ENCODE measurements around the gene BTBD16. TPM values are rescaled to one million over a fixed set of nuclear protein-coding genes. Genes with fewer than 3 reads are reported as not detected.

BTBD16 gene
- total and polyA plus RNA-seq, 2 of the 13 experiments (the other 11 are each of a cell fraction or from before 2014, with no cell fraction given) = 5.0 to 11.9 TPM

- TF ChIP-seq LRRFIP1 (CRISPR knock-in tag; conservative IDR thresholded peaks at IDR 0.05) (no peak), ZFX (CRISPR knock-in tag; IDR thresholded peaks at IDR 0.05; ENCODE audit: low read depth) (peak; percentile 37; the same call in 1 of the 2 replicates), ZNF281 (CRISPR knock-in tag; IDR thresholded peaks at IDR 0.05; ENCODE audit: borderline replicate concordance) (peak; percentile 29; the same call in 1 of the 2 replicates), XBP1 (CRISPR knock-in tag; IDR thresholded peaks at IDR 0.05) (no peak), ZNF235 (CRISPR knock-in tag; IDR thresholded peaks at IDR 0.05; ENCODE audit: borderline replicate concordance) (no peak), HNF1B (CRISPR knock-in tag; IDR thresholded peaks at IDR 0.05) (peak; percentile 65; the same call in 1 of the 2 replicates), HNF4A (CRISPR knock-in tag; IDR thresholded peaks at IDR 0.05) (0 out of 2 replicates have a peak, but pooled peaks have one; percentile 20), RERE (CRISPR knock-in tag; IDR thresholded peaks at IDR 0.05; ENCODE audit: low read depth) (no peak), ZNF143 (CRISPR knock-in tag; IDR thresholded peaks at IDR 0.05) (no peak)
- TF ChIP-seq, protein P1, sequence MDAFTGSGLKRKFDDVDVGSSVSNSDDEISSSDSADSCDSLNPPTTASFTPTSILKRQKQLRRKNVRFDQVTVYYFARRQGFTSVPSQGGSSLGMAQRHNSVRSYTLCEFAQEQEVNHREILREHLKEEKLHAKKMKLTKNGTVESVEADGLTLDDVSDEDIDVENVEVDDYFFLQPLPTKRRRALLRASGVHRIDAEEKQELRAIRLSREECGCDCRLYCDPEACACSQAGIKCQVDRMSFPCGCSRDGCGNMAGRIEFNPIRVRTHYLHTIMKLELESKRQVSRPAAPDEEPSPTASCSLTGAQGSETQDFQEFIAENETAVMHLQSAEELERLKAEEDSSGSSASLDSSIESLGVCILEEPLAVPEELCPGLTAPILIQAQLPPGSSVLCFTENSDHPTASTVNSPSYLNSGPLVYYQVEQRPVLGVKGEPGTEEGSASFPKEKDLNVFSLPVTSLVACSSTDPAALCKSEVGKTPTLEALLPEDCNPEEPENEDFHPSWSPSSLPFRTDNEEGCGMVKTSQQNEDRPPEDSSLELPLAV (CRISPR knock-in tag; conservative IDR thresholded peaks at IDR 0.05; ENCODE audit: low read depth) = no peak
These were observed 27.7 kb downstream of the BTBD16 start (continued) for GRCh38 chr10:122298598-122299301.

Measured in HepG2 (cell line).